K562 (cell line): ENCODE measurements around the gene GPHA2. TPM values are rescaled to one million over a fixed set of nuclear protein-coding genes. Genes with fewer than 3 reads are reported as not detected.

Source experiments
- DMBX1 ChIP-seq: fragments of 250-450 bp; sonication (Bioruptor Pico); IDR thresholded peaks from 2 replicates; pipeline ENCODE4 v1.8.0; 2022; ENCODE audit warnings: inconsistent platforms, mild to moderate bottlenecking, moderate library complexity, borderline replicate concordance
- HLTF ChIP-seq: fragments of 450-650 bp; IDR thresholded peaks from 2 replicates; pipeline ENCODE4 v1.6.1; 2016
- HNRNPL ChIP-seq: fragments of 200-400 bp; formaldehyde crosslinking; IDR thresholded peaks from 2 replicates; pipeline ENCODE4 v1.6.1; 2017; ENCODE audit warnings: low read depth, mild to moderate bottlenecking, low read length
- KLF1 ChIP-seq: fragments of 450-650 bp; IDR thresholded peaks from 2 replicates; pipeline ENCODE4 v1.6.1; 2016; ENCODE audit warnings: missing genetic modification characterization, missing compliant biosample characterization
- KLF10 ChIP-seq: fragments of 250-450 bp; sonication (Bioruptor Pico); IDR thresholded peaks from 2 replicates; pipeline ENCODE4 v1.6.1; 2021; ENCODE audit warnings: matching md5 sums
- MAZ ChIP-seq, 2 experiments: fragments of 450-650 bp in 1 of 2; sonication (generic) in 1 of 2; formaldehyde crosslinking; IDR thresholded peaks in 1 of 2; conservative IDR thresholded peaks in 1 of 2; 2 replicates each; pipeline versions ENCODE4 v1.4.0 to v1.5.0; 2020; ENCODE audit warnings: mild to moderate bottlenecking in 1 of 2, missing genetic modification reagents in 1 of 2
- MEF2A ChIP-seq: IDR thresholded peaks from 2 replicates; pipeline ENCODE4 v1.6.1; 2011; ENCODE audit warnings: low read depth, mild to moderate bottlenecking, low read length, moderate library complexity; ENCODE audit not compliant: control insufficient read depth
- MTA1 ChIP-seq: fragments of 450-650 bp; IDR thresholded peaks from 2 replicates; pipeline ENCODE4 v1.6.1; 2017; ENCODE audit warnings: borderline replicate concordance
- NR2C2 ChIP-seq, 2 experiments: fragments of 200-800 bp in 1 of 2; sonication (Bioruptor generic) in 1 of 2; sonication (generic) in 1 of 2; formaldehyde crosslinking in 1 of 2; IDR thresholded peaks; 2 replicates each; pipeline versions ENCODE4 v1.6.1 to v1.8.0; 2016 to 2022; ENCODE audit warnings: mild to moderate bottlenecking in 1 of 2, missing compliant biosample characterization in 1 of 2, missing genetic modification characterization in 1 of 2, missing genetic modification reagents in 1 of 2
- POLR2G ChIP-seq: fragments of 200-400 bp; formaldehyde crosslinking; IDR thresholded peaks from 2 replicates; pipeline ENCODE4 v1.6.1; 2017; ENCODE audit warnings: low read depth, mild to moderate bottlenecking, antibody characterized with exemption, low read length, moderate library complexity
- PRPF4 ChIP-seq: fragments of 200-400 bp; formaldehyde crosslinking; IDR thresholded peaks from one replicate; pipeline ENCODE4 v1.6.1; 2017; ENCODE audit warnings: low read length, low read depth, mild to moderate bottlenecking; ENCODE audit not compliant: insufficient read depth, poor library complexity, severe bottlenecking
- SIN3A ChIP-seq, 2 experiments: fragments of 150-350 bp in 1 of 2; IDR thresholded peaks; 2 replicates each; pipeline ENCODE4 v1.6.1; 2011 to 2016; ENCODE audit warnings: borderline replicate concordance in 2 of 2, low read depth in 2 of 2, low read length in 2 of 2, mild to moderate bottlenecking in 2 of 2, moderate library complexity in 2 of 2; ENCODE audit not compliant: control insufficient read depth in 1 of 2
- ZNF121 ChIP-seq: sonication (generic); formaldehyde crosslinking; conservative IDR thresholded peaks from 2 replicates; pipeline ENCODE4 v1.8.0; 2022; ENCODE audit warnings: missing genetic modification reagents
- ZNF134 ChIP-seq: fragments of 250-450 bp; sonication (Bioruptor Pico); conservative IDR thresholded peaks from 2 replicates; pipeline ENCODE4 v1.4.0; 2020
- ZNF561 ChIP-seq: fragments of 450-650 bp; formaldehyde crosslinking; conservative IDR thresholded peaks from 2 replicates; pipeline ENCODE4 v1.4.0; 2020; ENCODE audit warnings: mild to moderate bottlenecking, moderate library complexity
- ZNF717 ChIP-seq: fragments of 250-450 bp; sonication (Bioruptor Pico); IDR thresholded peaks from 2 replicates; pipeline ENCODE4 v1.5.0; 2021
- ZSCAN29 ChIP-seq: fragments of 450-650 bp; IDR thresholded peaks from 2 replicates; pipeline ENCODE4 v1.6.1; 2017
- polyA plus RNA-seq, 8 experiments: library from polyadenylated mRNA; depleted of rRNA in 4 of 8; stranded (reverse) in 5 of 8; unstranded in 3 of 8; fragments of >200 nt; fragmentation: Nextera tagmentation in 2 of 8; fragmentation: Illumina TruSeq in 1 of 8; extraction: Ambion mirVana in 2 of 8; extraction: Trizol in 1 of 8; gene quantifications; 2 replicates each; pipeline versions ENCODE4 v1.2.1 to v1.2.3, GENCODE V29; 2011 to 2014; ENCODE audit warnings: inconsistent platforms in 1 of 8, missing spikeins in 1 of 8
- total RNA-seq, 7 experiments: library from RNA; depleted of rRNA in 6 of 7; stranded (reverse); fragments of >200 nt in 6 of 7; fragmentation: Illumina TruSeq in 2 of 7; extraction: Trizol in 2 of 7; gene quantifications; 2 replicates each; pipeline versions ENCODE4 v1.2.1 to v1.2.3, GENCODE V29; 2011 to 2021; ENCODE audit warnings: low replicate concordance in 1 of 7
- TF ChIP-seq, protein P1 (sequence below): sonication (generic); formaldehyde crosslinking; IDR thresholded peaks from 2 replicates; pipeline ENCODE4 v1.8.0; 2022; ENCODE audit warnings: mild to moderate bottlenecking, low read depth, missing genetic modification reagents
- TF ChIP-seq, protein P2 (sequence below): fragments of 200-400 bp; formaldehyde crosslinking; IDR thresholded peaks from 2 replicates; pipeline ENCODE4 v1.6.1; 2017; ENCODE audit warnings: mild to moderate bottlenecking, low read depth, low read length, moderate library complexity
- TF ChIP-seq, protein P3 (sequence below): sonication (generic); formaldehyde crosslinking; IDR thresholded peaks from 2 replicates; pipeline ENCODE4 v1.8.1; 2023; ENCODE audit warnings: mild to moderate bottlenecking, missing genetic modification reagents
- TF ChIP-seq, protein P4 (sequence below): sonication (generic); formaldehyde crosslinking; IDR thresholded peaks from 2 replicates; pipeline ENCODE4 v1.9.0; 2022; ENCODE audit warnings: mild to moderate bottlenecking, missing genetic modification reagents

The GPHA2 gene
- total and polyA plus RNA-seq, 9 of the 15 experiments (the other 6 are each of a cell fraction or from before 2014, with no cell fraction given), result 0.17 to 0.22 TPM; not detected in 7

DNA sequence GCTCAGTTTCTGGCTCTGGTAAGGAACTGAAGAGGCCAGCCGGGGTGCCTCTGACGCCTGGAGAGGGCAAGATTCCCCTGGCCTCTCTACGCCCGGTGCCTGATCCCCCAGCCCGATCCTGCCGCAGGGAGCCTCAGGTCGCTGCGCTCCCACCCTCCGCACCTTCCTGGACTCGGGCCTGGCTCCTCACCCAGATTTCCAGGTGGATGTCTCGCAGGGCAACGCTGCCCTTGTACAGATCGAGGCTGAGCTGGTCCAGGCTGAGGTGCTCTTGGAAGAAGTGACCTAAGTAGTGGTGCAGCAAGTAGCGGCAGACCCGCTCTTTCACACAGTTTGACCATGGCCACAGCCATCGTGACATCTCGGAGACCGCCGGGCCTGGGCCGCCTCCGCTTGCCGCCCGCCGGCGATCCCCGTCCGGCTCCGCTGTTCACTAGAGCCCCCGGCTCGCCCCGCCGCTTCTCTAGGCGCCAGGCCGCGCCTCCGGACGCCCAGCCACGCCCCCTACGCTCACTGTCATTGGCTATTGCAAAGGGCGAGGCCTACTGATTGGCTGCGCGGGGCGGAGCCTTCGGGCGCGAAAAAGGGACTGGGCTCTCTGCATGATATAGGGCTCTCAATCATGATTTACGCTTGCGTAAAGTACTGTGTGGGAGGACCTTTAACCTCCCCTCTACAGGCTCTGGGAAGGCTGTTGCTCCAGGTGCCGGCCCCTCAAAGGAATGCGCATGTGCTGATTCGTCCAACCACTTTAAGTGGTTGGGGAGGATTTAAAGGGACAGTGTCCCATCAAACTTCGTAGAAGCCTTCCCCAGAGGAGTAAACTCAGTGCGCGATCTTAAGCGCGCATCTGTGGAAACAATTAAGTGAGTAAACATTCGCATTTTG is 18.7 kb downstream of the GPHA2 start, which contains the start of gene ATG2A (continued):
- TF ChIP-seq, protein P1, sequence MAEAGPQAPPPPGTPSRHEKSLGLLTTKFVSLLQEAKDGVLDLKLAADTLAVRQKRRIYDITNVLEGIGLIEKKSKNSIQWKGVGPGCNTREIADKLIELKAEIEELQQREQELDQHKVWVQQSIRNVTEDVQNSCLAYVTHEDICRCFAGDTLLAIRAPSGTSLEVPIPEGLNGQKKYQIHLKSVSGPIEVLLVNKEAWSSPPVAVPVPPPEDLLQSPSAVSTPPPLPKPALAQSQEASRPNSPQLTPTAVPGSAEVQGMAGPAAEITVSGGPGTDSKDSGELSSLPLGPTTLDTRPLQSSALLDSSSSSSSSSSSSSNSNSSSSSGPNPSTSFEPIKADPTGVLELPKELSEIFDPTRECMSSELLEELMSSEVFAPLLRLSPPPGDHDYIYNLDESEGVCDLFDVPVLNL (CRISPR knock-in tag), result peak; percentile 61; the same call in 1 of the 2 replicates
- TF ChIP-seq MTA1 (no peak), ZSCAN29 (no peak), MEF2A (no peak), KLF10 (CRISPR knock-in tag) (no peak), HNRNPL (no peak), KLF1 (tag) (no peak; the same call in none of the 2 replicates), NR2C2 (CRISPR knock-in tag; IDR thresholded peaks at IDR 0.05) (peak; percentile 67; the same call in 1 of the 2 replicates), NR2C2 (tag; IDR thresholded peaks at IDR 0.05) (peak; percentile 97), MAZ (CRISPR knock-in tag; conservative IDR thresholded peaks at IDR 0.05 in 1 of 2, IDR thresholded peaks at IDR 0.05 in 1 of 2) (peak; percentile 48 to 89; a peak in 3 of 4 replicates), SIN3A (IDR thresholded peaks at IDR 0.05; ENCODE audit: borderline replicate concordance in 2 of 2, control insufficient read depth in 1 of 2, low read depth in 2 of 2, low read length in 2 of 2) (peak; percentile 84 to 88; a peak in 3 of 4 replicates), ZNF121 (CRISPR knock-in tag) (no peak), HLTF (no peak), ZNF717 (CRISPR knock-in tag) (no peak), POLR2G (peak; percentile 93), ZNF561 (CRISPR knock-in tag) (no peak), PRPF4 (no peak), DMBX1 (CRISPR knock-in tag) (peak; percentile 24; the same call in 1 of the 2 replicates), ZNF134 (no peak)
- TF ChIP-seq, protein P2, sequence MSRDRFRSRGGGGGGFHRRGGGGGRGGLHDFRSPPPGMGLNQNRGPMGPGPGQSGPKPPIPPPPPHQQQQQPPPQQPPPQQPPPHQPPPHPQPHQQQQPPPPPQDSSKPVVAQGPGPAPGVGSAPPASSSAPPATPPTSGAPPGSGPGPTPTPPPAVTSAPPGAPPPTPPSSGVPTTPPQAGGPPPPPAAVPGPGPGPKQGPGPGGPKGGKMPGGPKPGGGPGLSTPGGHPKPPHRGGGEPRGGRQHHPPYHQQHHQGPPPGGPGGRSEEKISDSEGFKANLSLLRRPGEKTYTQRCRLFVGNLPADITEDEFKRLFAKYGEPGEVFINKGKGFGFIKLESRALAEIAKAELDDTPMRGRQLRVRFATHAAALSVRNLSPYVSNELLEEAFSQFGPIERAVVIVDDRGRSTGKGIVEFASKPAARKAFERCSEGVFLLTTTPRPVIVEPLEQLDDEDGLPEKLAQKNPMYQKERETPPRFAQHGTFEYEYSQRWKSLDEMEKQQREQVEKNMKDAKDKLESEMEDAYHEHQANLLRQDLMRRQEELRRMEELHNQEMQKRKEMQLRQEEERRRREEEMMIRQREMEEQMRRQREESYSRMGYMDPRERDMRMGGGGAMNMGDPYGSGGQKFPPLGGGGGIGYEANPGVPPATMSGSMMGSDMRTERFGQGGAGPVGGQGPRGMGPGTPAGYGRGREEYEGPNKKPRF, result no peak
- TF ChIP-seq, protein P3, sequence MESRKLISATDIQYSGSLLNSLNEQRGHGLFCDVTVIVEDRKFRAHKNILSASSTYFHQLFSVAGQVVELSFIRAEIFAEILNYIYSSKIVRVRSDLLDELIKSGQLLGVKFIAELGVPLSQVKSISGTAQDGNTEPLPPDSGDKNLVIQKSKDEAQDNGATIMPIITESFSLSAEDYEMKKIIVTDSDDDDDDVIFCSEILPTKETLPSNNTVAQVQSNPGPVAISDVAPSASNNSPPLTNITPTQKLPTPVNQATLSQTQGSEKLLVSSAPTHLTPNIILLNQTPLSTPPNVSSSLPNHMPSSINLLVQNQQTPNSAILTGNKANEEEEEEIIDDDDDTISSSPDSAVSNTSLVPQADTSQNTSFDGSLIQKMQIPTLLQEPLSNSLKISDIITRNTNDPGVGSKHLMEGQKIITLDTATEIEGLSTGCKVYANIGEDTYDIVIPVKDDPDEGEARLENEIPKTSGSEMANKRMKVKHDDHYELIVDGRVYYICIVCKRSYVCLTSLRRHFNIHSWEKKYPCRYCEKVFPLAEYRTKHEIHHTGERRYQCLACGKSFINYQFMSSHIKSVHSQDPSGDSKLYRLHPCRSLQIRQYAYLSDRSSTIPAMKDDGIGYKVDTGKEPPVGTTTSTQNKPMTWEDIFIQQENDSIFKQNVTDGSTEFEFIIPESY (CRISPR knock-in tag), result 0 out of 2 replicates have a peak, but pooled peaks have one; percentile 38
- TF ChIP-seq, protein P4, sequence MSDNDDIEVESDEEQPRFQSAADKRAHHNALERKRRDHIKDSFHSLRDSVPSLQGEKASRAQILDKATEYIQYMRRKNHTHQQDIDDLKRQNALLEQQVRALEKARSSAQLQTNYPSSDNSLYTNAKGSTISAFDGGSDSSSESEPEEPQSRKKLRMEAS, result peak; percentile 80
